ENCODE measurements around the gene BCKDK. TPM values are rescaled to one million over a fixed set of nuclear protein-coding genes. Genes with fewer than 3 reads are reported as not detected.

BCKDK gene
- polyA plus RNA-seq, 3 donors = 76.5 to 93.5 (median 90.8) TPM

DNA sequence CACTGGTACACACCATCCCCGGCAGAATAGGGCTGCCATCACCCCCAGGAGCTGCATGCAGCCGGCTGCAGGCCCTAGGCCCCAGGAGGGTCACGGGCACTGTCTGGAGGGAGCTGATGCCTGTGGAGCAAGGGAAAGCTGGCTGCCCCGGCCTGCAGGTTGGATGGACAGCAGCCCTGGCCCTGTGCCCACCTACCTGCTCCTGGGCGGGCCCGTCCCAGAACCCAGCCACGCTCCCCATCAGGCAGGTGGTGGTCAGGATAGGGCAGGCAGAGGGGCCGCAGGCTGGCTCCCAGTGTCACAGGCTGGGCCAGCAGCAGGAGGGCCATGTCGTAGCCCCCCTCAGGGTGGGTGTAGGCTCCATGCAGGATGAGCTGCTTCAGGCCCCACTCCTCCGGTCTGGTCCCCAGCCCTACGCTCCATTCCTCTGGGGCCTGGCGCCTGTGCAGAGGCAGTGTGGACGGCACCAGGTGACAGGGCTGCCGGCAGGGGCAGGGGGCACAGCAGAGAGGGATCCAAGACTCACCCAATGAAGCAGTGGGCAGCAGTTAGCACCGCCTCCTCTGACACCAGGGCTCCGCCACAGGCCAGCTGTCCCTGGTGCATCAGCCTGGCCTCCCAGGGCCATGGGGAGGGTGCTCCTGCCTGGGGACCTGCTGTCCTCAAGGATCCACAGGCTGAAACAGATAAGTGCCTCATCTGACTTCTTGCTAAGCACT is 23.4 kb upstream of the BCKDK start:
- Mint-ChIP-seq H3K9me3 (no peaks in the 10 kb centered on the region), H3K27ac (no peak overlapping the region), H3K27me3 (ENCODE audit: low read depth in 3 of 3) (peaks cover 0 to 3% (median 3%) of the 10 kb centered on the region in 3 donors), H3K4me1 (peaks cover 12% of the 10 kb centered on the region), H3K36me3 (peaks cover 37 to 64% of the 10 kb centered on the region in 2 donors), H3K4me3 (no peak overlapping the region)
- no peak for DNase-seq
- Histone ChIP-seq H3K27me3 (ENCODE audit: control insufficient read depth in 2 of 2, insufficient read depth in 2 of 2, low read length in 2 of 2) (no peaks in the 10 kb centered on the region), H3K27ac (ENCODE audit: low read depth in 1 of 2, low read length in 2 of 2) (no peak overlapping the region), H4K20me1 (ENCODE audit: insufficient read depth, low read length) (peaks cover 53% of the 10 kb centered on the region), H2AFZ (ENCODE audit: insufficient read depth, low read depth, low read length, poor library complexity, severe bottlenecking) (no peak overlapping the region), H3K4me1 (ENCODE audit: control insufficient read depth in 1 of 2, insufficient read depth in 2 of 2, low read length in 2 of 2) (peaks cover 0 to 10% of the 10 kb centered on the region in 2 donors), H3K9me3 (replicated peaks in 1 of 2; ENCODE audit: control insufficient read depth in 1 of 2, insufficient read depth in 1 of 2, low read length in 2 of 2) (no peaks in the 10 kb centered on the region), H3K79me2 (ENCODE audit: insufficient read depth, low read length) (peaks cover 27% of the 10 kb centered on the region), H3K9ac (ENCODE audit: insufficient read depth, low read length, poor library complexity, severe bottlenecking) (no peak overlapping the region), H3K4me3 (replicated peaks in 1 of 3; ENCODE audit: low read depth in 2 of 3, low read length in 3 of 3) (no peak overlapping the region), H3K36me3 (replicated peaks in 1 of 2; ENCODE audit: control insufficient read depth in 1 of 2, insufficient read depth in 2 of 2, low read length in 2 of 2) (peaks cover 41 to 85% of the 10 kb centered on the region in 2 donors), H3K4me2 (replicated peaks; ENCODE audit: extremely low read depth, low read length, poor library complexity, severe bottlenecking) (no peak overlapping the region)
- intact Hi-C loops (cut with micrococcal nuclease) = no loop called here
- TF ChIP-seq, protein P1, sequence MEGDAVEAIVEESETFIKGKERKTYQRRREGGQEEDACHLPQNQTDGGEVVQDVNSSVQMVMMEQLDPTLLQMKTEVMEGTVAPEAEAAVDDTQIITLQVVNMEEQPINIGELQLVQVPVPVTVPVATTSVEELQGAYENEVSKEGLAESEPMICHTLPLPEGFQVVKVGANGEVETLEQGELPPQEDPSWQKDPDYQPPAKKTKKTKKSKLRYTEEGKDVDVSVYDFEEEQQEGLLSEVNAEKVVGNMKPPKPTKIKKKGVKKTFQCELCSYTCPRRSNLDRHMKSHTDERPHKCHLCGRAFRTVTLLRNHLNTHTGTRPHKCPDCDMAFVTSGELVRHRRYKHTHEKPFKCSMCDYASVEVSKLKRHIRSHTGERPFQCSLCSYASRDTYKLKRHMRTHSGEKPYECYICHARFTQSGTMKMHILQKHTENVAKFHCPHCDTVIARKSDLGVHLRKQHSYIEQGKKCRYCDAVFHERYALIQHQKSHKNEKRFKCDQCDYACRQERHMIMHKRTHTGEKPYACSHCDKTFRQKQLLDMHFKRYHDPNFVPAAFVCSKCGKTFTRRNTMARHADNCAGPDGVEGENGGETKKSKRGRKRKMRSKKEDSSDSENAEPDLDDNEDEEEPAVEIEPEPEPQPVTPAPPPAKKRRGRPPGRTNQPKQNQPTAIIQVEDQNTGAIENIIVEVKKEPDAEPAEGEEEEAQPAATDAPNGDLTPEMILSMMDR (IDR thresholded peaks at IDR 0.05) = no peak
- WGBS (ENCODE audit: insufficient coverage) = 95% methylated on average over 15 of the region's 16 CpGs

DNA sequence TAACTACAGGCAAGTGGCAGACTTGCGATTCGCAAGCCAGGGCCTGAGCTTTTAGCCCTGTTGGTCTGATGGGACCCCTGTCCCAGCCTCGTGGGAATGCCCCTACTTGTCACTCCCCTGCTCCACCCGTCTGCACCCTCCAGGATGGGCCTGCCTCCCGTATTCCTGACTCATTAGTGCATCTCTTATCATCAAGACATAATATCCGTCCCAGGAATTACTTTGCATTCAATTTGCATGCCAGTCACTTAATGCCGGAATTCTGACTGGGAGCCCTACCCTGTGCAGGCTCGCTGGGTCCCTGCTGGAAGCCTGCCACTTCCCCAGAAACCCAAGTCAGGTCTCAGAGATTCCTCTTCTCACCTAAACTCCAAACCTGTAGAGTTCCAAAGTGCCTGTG is 22.8 kb upstream of the BCKDK start:
- Histone ChIP-seq H3K9me3 (replicated peaks in 1 of 2; ENCODE audit: control insufficient read depth in 1 of 2, insufficient read depth in 1 of 2, low read length in 2 of 2) (no peaks in the 10 kb centered on the region), H4K20me1 (ENCODE audit: insufficient read depth, low read length) (peaks cover 47% of the 10 kb centered on the region), H3K27me3 (ENCODE audit: control insufficient read depth in 2 of 2, insufficient read depth in 2 of 2, low read length in 2 of 2) (no peaks in the 10 kb centered on the region), H3K27ac (ENCODE audit: low read depth in 1 of 2, low read length in 2 of 2) (no peak overlapping the region), H3K9ac (ENCODE audit: insufficient read depth, low read length, poor library complexity, severe bottlenecking) (no peak overlapping the region), H3K4me2 (replicated peaks; ENCODE audit: extremely low read depth, low read length, poor library complexity, severe bottlenecking) (no peak overlapping the region), H3K4me3 (replicated peaks in 1 of 3; ENCODE audit: low read depth in 2 of 3, low read length in 3 of 3) (no peak overlapping the region), H3K79me2 (ENCODE audit: insufficient read depth, low read length) (peaks cover 21% of the 10 kb centered on the region), H3K36me3 (replicated peaks in 1 of 2; ENCODE audit: control insufficient read depth in 1 of 2, insufficient read depth in 2 of 2, low read length in 2 of 2) (peaks cover 36 to 85% of the 10 kb centered on the region in 2 donors), H3K4me1 (ENCODE audit: control insufficient read depth in 1 of 2, insufficient read depth in 2 of 2, low read length in 2 of 2) (peaks cover 0 to 10% of the 10 kb centered on the region in 2 donors), H2AFZ (ENCODE audit: insufficient read depth, low read depth, low read length, poor library complexity, severe bottlenecking) (no peak overlapping the region)
- DNase-seq = no peak
- Mint-ChIP-seq H3K4me1 (peaks cover 12% of the 10 kb centered on the region), H3K4me3 (no peak overlapping the region), H3K36me3 (peaks cover 36 to 60% of the 10 kb centered on the region in 2 donors), H3K27me3 (ENCODE audit: low read depth in 3 of 3) (peaks cover 0 to 3% (median 3%) of the 10 kb centered on the region in 3 donors), H3K27ac (peak overlapping the region in 3 of 7 donors; percentile 27 to 63 (median 41)), H3K9me3 (no peaks in the 10 kb centered on the region)
- 97% methylated on average over 8 of the region's 8 CpGs for WGBS (ENCODE audit: insufficient coverage)
- TF ChIP-seq, protein P1 (IDR thresholded peaks at IDR 0.05) = no peak
- intact Hi-C loops (cut with micrococcal nuclease) = no loop called here

Data from CD14-positive monocyte (primary cell).